Measurements from ENCODE around the gene IFIT5.

DNA sequence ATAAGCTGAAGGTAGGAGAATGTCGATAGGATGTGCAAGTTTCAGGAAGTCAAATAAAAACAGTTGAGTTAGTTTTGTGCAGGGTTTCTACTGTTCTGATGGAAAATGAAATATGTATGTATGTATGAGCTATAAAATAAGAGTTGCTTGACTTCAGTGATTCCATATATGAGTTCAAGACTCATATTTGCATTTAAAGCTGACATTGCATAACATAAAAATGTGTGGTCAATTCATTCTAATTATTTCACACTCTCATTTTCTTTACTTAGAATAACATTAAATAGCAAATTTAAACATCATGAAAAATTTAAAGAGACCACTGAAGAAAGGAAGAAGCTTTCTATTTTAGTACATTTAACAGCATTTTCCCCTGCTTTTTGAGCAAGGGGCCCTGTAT lies 37.8 kb downstream of the IFIT5 start:
- TF ChIP-seq NFRKB (IDR thresholded peaks at IDR 0.05) (no peak), HDGF (IDR thresholded peaks at IDR 0.05; ENCODE audit: borderline replicate concordance) (no peak), TARDBP (IDR thresholded peaks at IDR 0.05) (no peak), SUZ12 (IDR thresholded peaks at IDR 0.05) (no peak), BHLHE40 (IDR thresholded peaks at IDR 0.05; ENCODE audit: borderline replicate concordance) (no peak), SP1 (IDR thresholded peaks at IDR 0.05) (no peak), FOXA1 (IDR thresholded peaks at IDR 0.05) (no peak), ZNF384 (IDR thresholded peaks at IDR 0.05) (no peak), FOXM1 (IDR thresholded peaks at IDR 0.05; ENCODE audit: borderline replicate concordance) (no peak), ARNT (IDR thresholded peaks at IDR 0.05) (no peak), FOXK2 (IDR thresholded peaks at IDR 0.05) (no peak)
- TF ChIP-seq, protein P1, sequence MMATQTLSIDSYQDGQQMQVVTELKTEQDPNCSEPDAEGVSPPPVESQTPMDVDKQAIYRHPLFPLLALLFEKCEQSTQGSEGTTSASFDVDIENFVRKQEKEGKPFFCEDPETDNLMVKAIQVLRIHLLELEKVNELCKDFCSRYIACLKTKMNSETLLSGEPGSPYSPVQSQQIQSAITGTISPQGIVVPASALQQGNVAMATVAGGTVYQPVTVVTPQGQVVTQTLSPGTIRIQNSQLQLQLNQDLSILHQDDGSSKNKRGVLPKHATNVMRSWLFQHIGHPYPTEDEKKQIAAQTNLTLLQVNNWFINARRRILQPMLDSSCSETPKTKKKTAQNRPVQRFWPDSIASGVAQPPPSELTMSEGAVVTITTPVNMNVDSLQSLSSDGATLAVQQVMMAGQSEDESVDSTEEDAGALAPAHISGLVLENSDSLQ (IDR thresholded peaks at IDR 0.05), result no peak

All from HEK293T (cell line).